ENCODE data around the gene FANCC.

DNA sequence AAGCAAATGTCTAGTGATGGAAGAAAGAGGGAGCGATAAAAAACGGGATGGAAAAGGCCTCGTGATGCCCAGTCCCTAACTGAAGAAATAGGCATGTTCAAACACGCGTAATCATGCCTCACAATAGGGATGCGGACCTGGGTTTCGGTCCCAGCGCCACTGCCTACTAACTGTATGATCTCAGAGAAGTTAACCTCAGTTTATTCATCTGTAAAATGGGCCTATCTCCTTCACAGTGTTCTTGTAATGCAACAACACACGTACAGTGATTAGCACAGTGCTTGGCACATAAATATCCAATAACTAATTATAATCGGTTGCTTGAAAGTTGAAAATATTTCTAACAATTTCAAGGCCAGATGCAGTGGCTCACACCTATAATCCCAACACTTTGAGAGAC, 181.8 kb downstream of the FANCC start:
- TF ChIP-seq, protein P1, sequence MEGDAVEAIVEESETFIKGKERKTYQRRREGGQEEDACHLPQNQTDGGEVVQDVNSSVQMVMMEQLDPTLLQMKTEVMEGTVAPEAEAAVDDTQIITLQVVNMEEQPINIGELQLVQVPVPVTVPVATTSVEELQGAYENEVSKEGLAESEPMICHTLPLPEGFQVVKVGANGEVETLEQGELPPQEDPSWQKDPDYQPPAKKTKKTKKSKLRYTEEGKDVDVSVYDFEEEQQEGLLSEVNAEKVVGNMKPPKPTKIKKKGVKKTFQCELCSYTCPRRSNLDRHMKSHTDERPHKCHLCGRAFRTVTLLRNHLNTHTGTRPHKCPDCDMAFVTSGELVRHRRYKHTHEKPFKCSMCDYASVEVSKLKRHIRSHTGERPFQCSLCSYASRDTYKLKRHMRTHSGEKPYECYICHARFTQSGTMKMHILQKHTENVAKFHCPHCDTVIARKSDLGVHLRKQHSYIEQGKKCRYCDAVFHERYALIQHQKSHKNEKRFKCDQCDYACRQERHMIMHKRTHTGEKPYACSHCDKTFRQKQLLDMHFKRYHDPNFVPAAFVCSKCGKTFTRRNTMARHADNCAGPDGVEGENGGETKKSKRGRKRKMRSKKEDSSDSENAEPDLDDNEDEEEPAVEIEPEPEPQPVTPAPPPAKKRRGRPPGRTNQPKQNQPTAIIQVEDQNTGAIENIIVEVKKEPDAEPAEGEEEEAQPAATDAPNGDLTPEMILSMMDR (IDR thresholded peaks at IDR 0.05; ENCODE audit: insufficient read depth, low read depth, low read length) = no peak
- TF ChIP-seq EZH2 (IDR thresholded peaks at IDR 0.05; ENCODE audit: insufficient read depth, low read length) = no peak
